Activated CD8-positive, alpha-beta T cell treated with anti-CD3 and anti-CD28 coated beads for 36 hours (primary cell): ENCODE results near the gene CFAP58. TPM values are rescaled to one million over a fixed set of nuclear protein-coding genes. Genes with fewer than 3 reads are reported as not detected.

Experiments
- ATAC-seq: fragments of 200-7000 bp; cut with Tn5 transposase; one replicate; pipeline ENCODE4 v1.10.0; 2021; ENCODE audit warnings: mild to moderate bottlenecking, moderate library complexity
- CTCF ChIA-PET: fragments of 350-600 bp; sonication (Branson Sonifier 250); formaldehyde crosslinking; loops from one replicate; lab custom pipeline; 2021; ENCODE audit warnings: antibody characterized with exemption; lab: Charles Lee
- POLR2A ChIA-PET: fragments of 350-600 bp; sonication (Branson Sonifier 250); formaldehyde crosslinking; loops from one replicate; lab custom pipeline; 2021; ENCODE audit warnings: antibody characterized with exemption; lab: Charles Lee
- DNase-seq: peaks from one replicate; pipeline ENCODE4 v3.0.0-alpha.2; 2020
- H3K27ac Mint-ChIP-seq: one replicate; pipeline ENCODE4 v1.8.0; 2021; ENCODE audit warnings: mild to moderate bottlenecking, mixed read lengths
- H3K27me3 Mint-ChIP-seq: one replicate; pipeline ENCODE4 v1.8.0; 2021; ENCODE audit warnings: mixed read lengths
- H3K36me3 Mint-ChIP-seq: one replicate; pipeline ENCODE4 v1.8.0; 2021; ENCODE audit warnings: low read depth, mixed read lengths
- H3K4me1 Mint-ChIP-seq: one replicate; pipeline ENCODE4 v1.8.0; 2021; ENCODE audit warnings: low read depth, mixed read lengths
- H3K4me3 Mint-ChIP-seq: one replicate; pipeline ENCODE4 v1.8.0; 2021; ENCODE audit warnings: mild to moderate bottlenecking, moderate library complexity, mixed read lengths
- H3K9me3 Mint-ChIP-seq: one replicate; pipeline ENCODE4 v1.8.0; 2021; ENCODE audit warnings: mixed read lengths
- intact Hi-C: fragments of 100-400 bp; cut with micrococcal nuclease; formaldehyde crosslinking; loops from one replicate; pipeline ENCODE4 v1.10.0; 2022
- total RNA-seq, 2 experiments: library from RNA; stranded (reverse); gene quantifications; one replicate each; pipeline ENCODE4 v1.2.3, GENCODE V29; 2021
- TF ChIP-seq, protein P1 (sequence below): fragments of 200-600 bp; IDR thresholded peaks from one replicate; pipeline ENCODE4 v1.8.0; 2022; ENCODE audit warnings: antibody characterized with exemption, mild to moderate bottlenecking

Gene CFAP58
- total RNA-seq, 2 experiments from 2014 or later = 0.27 to 0.38 TPM

- TF ChIP-seq, protein P1, sequence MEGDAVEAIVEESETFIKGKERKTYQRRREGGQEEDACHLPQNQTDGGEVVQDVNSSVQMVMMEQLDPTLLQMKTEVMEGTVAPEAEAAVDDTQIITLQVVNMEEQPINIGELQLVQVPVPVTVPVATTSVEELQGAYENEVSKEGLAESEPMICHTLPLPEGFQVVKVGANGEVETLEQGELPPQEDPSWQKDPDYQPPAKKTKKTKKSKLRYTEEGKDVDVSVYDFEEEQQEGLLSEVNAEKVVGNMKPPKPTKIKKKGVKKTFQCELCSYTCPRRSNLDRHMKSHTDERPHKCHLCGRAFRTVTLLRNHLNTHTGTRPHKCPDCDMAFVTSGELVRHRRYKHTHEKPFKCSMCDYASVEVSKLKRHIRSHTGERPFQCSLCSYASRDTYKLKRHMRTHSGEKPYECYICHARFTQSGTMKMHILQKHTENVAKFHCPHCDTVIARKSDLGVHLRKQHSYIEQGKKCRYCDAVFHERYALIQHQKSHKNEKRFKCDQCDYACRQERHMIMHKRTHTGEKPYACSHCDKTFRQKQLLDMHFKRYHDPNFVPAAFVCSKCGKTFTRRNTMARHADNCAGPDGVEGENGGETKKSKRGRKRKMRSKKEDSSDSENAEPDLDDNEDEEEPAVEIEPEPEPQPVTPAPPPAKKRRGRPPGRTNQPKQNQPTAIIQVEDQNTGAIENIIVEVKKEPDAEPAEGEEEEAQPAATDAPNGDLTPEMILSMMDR = no peak
- ATAC-seq (no peak), DNase-seq (no peak)
- POLR2A ChIA-PET = no interaction called here
- intact Hi-C loops = no loop called here
- H3K27ac Mint-ChIP-seq = no peak overlapping the region
- CTCF ChIA-PET = no interaction called here
- peaks cover 8% of the 10 kb centered on the region for H3K27me3 Mint-ChIP-seq
- no peak overlapping the region for H3K4me3 Mint-ChIP-seq
- H3K9me3 Mint-ChIP-seq = no peaks in the 10 kb centered on the region
- no peaks in the 10 kb centered on the region for H3K4me1 Mint-ChIP-seq
- H3K36me3 Mint-ChIP-seq = no peaks in the 10 kb centered on the region
Observed at GRCh38 chr10:104486803-104487202, 133.2 kb downstream of the CFAP58 start.

DNA sequence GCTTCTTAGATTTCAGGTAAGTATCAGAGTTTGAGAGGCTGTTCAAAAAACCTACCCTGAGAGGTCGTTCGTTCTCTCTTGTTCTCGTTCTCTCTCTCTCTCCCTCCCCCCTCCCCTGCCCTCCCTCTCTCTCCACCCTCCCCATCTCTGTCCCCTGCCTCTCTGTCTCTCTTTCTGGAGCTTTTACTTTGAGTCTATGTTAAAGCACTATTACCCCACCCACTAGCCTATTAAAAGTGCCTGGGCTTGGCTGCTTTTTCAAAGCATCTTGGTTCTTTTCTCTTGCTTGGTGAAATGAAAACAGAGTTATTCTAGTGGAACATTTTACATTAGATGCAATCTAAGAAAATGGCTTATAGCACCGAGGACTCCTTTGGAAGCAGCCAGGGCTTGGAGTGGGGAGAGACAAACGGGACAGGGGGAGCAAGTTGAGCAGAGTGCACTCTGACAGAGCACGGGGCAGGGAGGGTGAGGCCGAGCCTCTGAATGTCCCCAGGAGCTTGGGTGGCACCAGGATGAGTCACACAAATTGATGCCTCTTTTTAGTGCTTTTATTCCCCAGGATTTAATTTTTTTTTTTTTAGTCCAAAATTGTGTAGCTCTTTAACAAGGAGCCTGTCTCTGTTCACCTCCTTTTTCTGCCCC lies 134.3 kb downstream of the CFAP58 start:
- ChIA-PET CTCF (no interaction called here), POLR2A (no interaction called here)
- DNase-seq (no peak), ATAC-seq (no peak)
- Mint-ChIP-seq H3K27me3 (peaks cover 5% of the 10 kb centered on the region), H3K9me3 (no peaks in the 10 kb centered on the region), H3K36me3 (no peaks in the 10 kb centered on the region), H3K27ac (no peak overlapping the region), H3K4me1 (no peaks in the 10 kb centered on the region), H3K4me3 (no peak overlapping the region)
- intact Hi-C loops = no loop called here
- TF ChIP-seq, protein P1 = no peak

DNA sequence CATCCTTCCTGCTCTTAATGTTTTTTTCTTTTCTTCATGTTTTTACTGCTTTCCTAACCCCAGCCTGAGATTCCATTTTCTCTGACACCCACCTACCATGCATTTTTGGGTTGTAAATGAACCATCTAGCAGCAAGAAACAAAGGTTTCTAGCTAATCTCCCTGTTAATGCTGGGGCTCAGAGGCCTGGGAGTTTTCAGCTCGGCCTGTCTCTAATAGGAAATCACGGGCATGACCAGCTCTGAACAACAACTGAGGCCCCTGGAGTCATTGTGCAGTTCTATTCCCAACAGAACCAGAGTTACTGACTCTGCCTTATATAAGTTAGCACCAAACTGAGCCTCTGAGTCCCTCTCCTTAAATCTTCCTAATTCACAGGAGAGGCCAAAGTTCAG lies 134.8 kb downstream of the CFAP58 start:
- TF ChIP-seq, protein P1 = no peak
- no peaks in the 10 kb centered on the region for H3K4me1 Mint-ChIP-seq
- CTCF ChIA-PET = no interaction called here
- no peaks in the 10 kb centered on the region for H3K9me3 Mint-ChIP-seq
- H3K36me3 Mint-ChIP-seq = no peaks in the 10 kb centered on the region
- DNase-seq (no peak), ATAC-seq (no peak)
- H3K27me3 Mint-ChIP-seq = peaks cover 5% of the 10 kb centered on the region
- no peak overlapping the region for H3K27ac Mint-ChIP-seq
- intact Hi-C loops = no loop called here
- POLR2A ChIA-PET = no interaction called here
- H3K4me3 Mint-ChIP-seq = no peak overlapping the region

GRCh38 chr10:104492329-104492940 lies 138.8 kb downstream of the CFAP58 start:
- TF ChIP-seq, protein P1 = no peak
- Mint-ChIP-seq H3K36me3 (no peaks in the 10 kb centered on the region), H3K27ac (no peak overlapping the region), H3K4me3 (no peak overlapping the region), H3K27me3 (peaks cover 5% of the 10 kb centered on the region), H3K9me3 (no peaks in the 10 kb centered on the region), H3K4me1 (no peaks in the 10 kb centered on the region)
- ATAC-seq = no peak
- no peak for DNase-seq
- intact Hi-C loops = no loop called here
- ChIA-PET CTCF (interaction anchor here (0.6 kb wide), 1 partner anchor 291 kb away, joined by 3 read pairs; no protein-coding TSS in a partner anchor), POLR2A (no interaction called here)

- CTCF ChIA-PET = no interaction called here
- Mint-ChIP-seq H3K4me3 (no peak overlapping the region), H3K9me3 (no peaks in the 10 kb centered on the region), H3K27ac (no peak overlapping the region), H3K4me1 (no peaks in the 10 kb centered on the region), H3K27me3 (peaks cover 6% of the 10 kb centered on the region), H3K36me3 (no peaks in the 10 kb centered on the region)
- DNase-seq (no peak), ATAC-seq (no peak)
- intact Hi-C loops = no loop called here
- TF ChIP-seq, protein P1 = no peak
- POLR2A ChIA-PET = no interaction called here
Observed at GRCh38 chr10:104498347-104499081, 144.9 kb downstream of the CFAP58 start.
